Prostate gland (tissue), 2 donors: ENCODE measurements around the gene OPTC. TPM values are rescaled to one million over a fixed set of nuclear protein-coding genes. Genes with fewer than 3 reads are reported as not detected.

Experiments
- DNase-seq: peaks from one replicate; pipeline ENCODE4 v3.0.0-alpha.2; 2019; ENCODE audit warnings: low spot score
- H3K27ac ChIP-seq, 2 donors: fragments of 200-600 bp; sonication (generic); 2 replicates each; pipeline ENCODE4 v1.5.1; 2017 to 2019
- H3K27me3 ChIP-seq: fragments of 200-600 bp; sonication (generic); replicated peaks from 2 replicates; pipeline ENCODE4 v1.5.1; 2019; ENCODE audit not compliant: insufficient read depth
- H3K36me3 ChIP-seq, 2 donors: fragments of 200-600 bp; sonication (generic); 1 replicate in 1 of 2; 2 replicates in 1 of 2; pipeline versions ENCODE4 v1.5.1 to v1.8.1; 2017 to 2019
- H3K4me1 ChIP-seq: fragments of 200-600 bp; sonication (generic); replicated peaks from 2 replicates; pipeline ENCODE4 v1.5.1; 2019
- H3K4me3 ChIP-seq, 2 donors: fragments of 200-600 bp; sonication (generic); 2 replicates each; pipeline ENCODE4 v1.5.1; 2017 to 2019
- H3K9me3 ChIP-seq: fragments of 200-600 bp; sonication (generic); 2 replicates; pipeline ENCODE4 v1.5.1; 2017
- CTCF ChIP-seq, 4 experiments: fragments of 200-600 bp in 2 of 4; fragments of 450-650 bp in 2 of 4; sonication (generic) in 2 of 4; IDR thresholded peaks; 1 replicate in 3 of 4; 2 replicates in 1 of 4; pipeline ENCODE4 v1.5.1; 2016 to 2019; ENCODE audit warnings: antibody characterized with exemption in 4 of 4, mild to moderate bottlenecking in 2 of 4, moderate library complexity in 2 of 4
- POLR2A ChIP-seq: fragments of 450-650 bp; IDR thresholded peaks from one replicate; pipeline ENCODE4 v1.6.1; 2016; ENCODE audit warnings: antibody characterized with exemption, mild to moderate bottlenecking
- POLR2AphosphoS5 ChIP-seq: sonication (generic); formaldehyde crosslinking; IDR thresholded peaks from one replicate; pipeline ENCODE4 v1.6.1; 2017; ENCODE audit warnings: antibody characterized with exemption
- WGBS: methylation state at CpG from one replicate; pipeline ENCODE4 v1.1.5; 2018; 5-methylcytosine and 5-hydroxymethylcytosine counted together
- intact Hi-C: fragments of 100-400 bp; cut with DNase I; formaldehyde crosslinking; loops from one replicate; pipeline ENCODE4 v1.14.2; 2022
- total RNA-seq, 2 donors: library from RNA; depleted of rRNA; stranded (reverse); fragments of >200 nt; gene quantifications; one replicate each; pipeline ENCODE4 v1.1.0, GENCODE V29; 2016

OPTC gene
- total RNA-seq, 2 donors from 2014 or later: not detected

GRCh38 chr1:203504400-203505250 lies 10.7 kb downstream of the OPTC start:
- Histone ChIP-seq H3K27ac (no peak overlapping the region), H3K27me3 (no peaks in the 10 kb centered on the region), H3K4me1 (no peaks in the 10 kb centered on the region), H3K9me3 (no peaks in the 10 kb centered on the region), H3K4me3 (no peak overlapping the region), H3K36me3 (no peaks in the 10 kb centered on the region)
- DNase-seq: peak; percentile 83
- WGBS: 31% methylated on average over 12 of the region's 12 CpGs
- intact Hi-C loops: loop anchor here (2.0 to 5.0 kb wide), 2 partner anchors 123 to 198 kb away; partner anchors contain the start of gene ATP2B4
- peak; percentile 60 for TF ChIP-seq POLR2AphosphoS5
- no peak for TF ChIP-seq POLR2A
- peak; percentile 36 to 94 (median 88) for TF ChIP-seq CTCF (IDR thresholded peaks at IDR 0.05)

DNA sequence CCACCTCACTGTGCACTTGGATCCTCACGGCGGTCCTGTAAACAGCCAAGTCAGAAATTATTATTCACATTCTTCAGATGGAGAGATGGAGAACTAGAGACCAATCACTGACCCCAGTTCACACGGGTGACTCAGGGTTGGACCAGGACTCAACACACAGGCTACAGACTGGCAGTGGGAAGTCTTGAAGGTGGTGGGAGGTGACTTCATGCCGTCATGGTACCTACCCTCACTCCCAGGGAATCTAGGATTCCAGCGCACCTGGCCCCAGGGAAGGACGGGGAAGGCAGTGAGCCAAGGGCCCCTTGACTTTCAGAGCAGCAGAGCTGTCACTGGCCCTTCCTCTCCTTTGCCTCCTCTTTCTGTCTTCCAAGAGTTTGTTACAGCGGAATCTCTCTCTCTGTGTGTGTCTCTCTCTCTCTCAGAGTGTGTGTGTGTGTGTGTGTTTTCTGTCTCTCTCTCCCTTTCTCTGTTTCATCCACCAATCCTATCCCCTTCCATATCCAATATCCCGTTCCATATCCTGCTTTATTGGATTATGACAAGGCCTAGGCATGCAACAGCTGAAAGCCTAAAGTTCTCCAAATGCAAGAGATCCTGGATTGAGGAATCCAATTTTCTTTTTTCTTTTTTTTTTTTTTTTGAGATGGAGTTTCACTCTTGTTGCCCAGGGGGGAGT lies 11.7 kb downstream of the OPTC start:
- 83% methylated on average over 8 of the region's 8 CpGs for WGBS
- Histone ChIP-seq H3K9me3 (no peaks in the 10 kb centered on the region), H3K4me1 (no peaks in the 10 kb centered on the region), H3K36me3 (no peaks in the 10 kb centered on the region), H3K27me3 (no peaks in the 10 kb centered on the region), H3K27ac (no peak overlapping the region), H3K4me3 (no peak overlapping the region)
- TF ChIP-seq POLR2AphosphoS5: no peak
- no peak for TF ChIP-seq CTCF (IDR thresholded peaks at IDR 0.05)
- no peak for TF ChIP-seq POLR2A
- DNase-seq: no peak
- intact Hi-C loops: loop anchor here (2.0 to 5.0 kb wide), 2 partner anchors 122 to 197 kb away; partner anchors contain the start of gene ATP2B4

- WGBS: 40% methylated on average over 6 of the region's 6 CpGs
- intact Hi-C loops: loop anchor here (5.0 kb wide), 1 partner anchor 120 kb away; the partner anchor contains the start of gene ATP2B4
- H3K27me3 ChIP-seq: no peaks in the 10 kb centered on the region
- no peaks in the 10 kb centered on the region for H3K9me3 ChIP-seq
- no peak for DNase-seq
- H3K4me1 ChIP-seq: no peaks in the 10 kb centered on the region
- TF ChIP-seq POLR2AphosphoS5 (no peak), POLR2A (no peak), CTCF (IDR thresholded peaks at IDR 0.05) (no peak)
- H3K4me3 ChIP-seq: no peak overlapping the region
- no peak overlapping the region for H3K27ac ChIP-seq
- no peaks in the 10 kb centered on the region for H3K36me3 ChIP-seq
Measured at GRCh38 chr1:203506858-203507626, 13.1 kb downstream of the OPTC start.

- no peaks in the 10 kb centered on the region for H3K36me3 ChIP-seq
- TF ChIP-seq POLR2A: no peak
- TF ChIP-seq CTCF (IDR thresholded peaks at IDR 0.05): no peak
- TF ChIP-seq POLR2AphosphoS5: no peak
- no peak overlapping the region for H3K4me3 ChIP-seq
- no peak overlapping the region for H3K27ac ChIP-seq
- H3K27me3 ChIP-seq: no peaks in the 10 kb centered on the region
- intact Hi-C loops: loop anchor here (5.0 kb wide), 1 partner anchor 120 kb away; the partner anchor contains the start of gene ATP2B4
- WGBS: 31% methylated on average over 1 of the region's 1 CpG
- no peaks in the 10 kb centered on the region for H3K4me1 ChIP-seq
- H3K9me3 ChIP-seq: no peaks in the 10 kb centered on the region
- no peak for DNase-seq
Measured at GRCh38 chr1:203507759-203508158, 13.8 kb downstream of the OPTC start.
